HCT116 (cell line): ENCODE measurements around the gene FMNL1. TPM values are rescaled to one million over a fixed set of nuclear protein-coding genes. Genes with fewer than 3 reads are reported as not detected.

ENCODE experiments used
- ATAC-seq: fragments of 200-7000 bp; cut with Tn5 transposase; 2 replicates; pipeline ENCODE4 v1.9.1; 2020; ENCODE audit warnings: mild to moderate bottlenecking, moderate library complexity
- BruUV-seq: library from RNA; stranded (reverse); fragments of 400-500 nt; replicated peaks from 2 replicates; lab custom pipeline; 2021; lab: Mats Ljungman, UMichigan
- CTCF ChIA-PET: fragments of 300-600 bp; sonication (Branson Sonifier 250); formaldehyde crosslinking; loops from one replicate; lab custom pipeline; 2021; ENCODE audit warnings: antibody characterized with exemption; lab: Charles Lee
- POLR2A ChIA-PET: fragments of 300-600, 350-600 bp; sonication (Branson Sonifier 250); formaldehyde crosslinking; loops from one replicate; lab custom pipeline; 2021; ENCODE audit warnings: antibody characterized with exemption; lab: Charles Lee
- RAD21 ChIA-PET, 2 experiments: fragments of 300-600 bp; sonication (Branson Sonifier 250); formaldehyde crosslinking; loops; one replicate each; lab custom pipeline; 2023; ENCODE audit warnings: low total read pairs in 2 of 2; ENCODE audit not compliant: uncharacterized antibody in 2 of 2, unreplicated experiment in 2 of 2, low non-redundant PET in 1 of 2; lab: Charles Lee
- DNase-seq: peaks from one replicate; pipeline ENCODE4 v3.0.0-alpha.2; 2010; ENCODE audit warnings: low read depth, low spot score
- H2AFZ ChIP-seq: fragments of 200-600 bp; shearing (Covaris generic), sonication (generic); 2 replicates; pipeline ENCODE4 v1.6.1; 2017; ENCODE audit warnings: low read depth, mixed run types, mixed read lengths, antibody characterized with exemption, low read length; ENCODE audit not compliant: poor library complexity, severe bottlenecking
- H3K27ac ChIP-seq: 2 replicates; pipeline ENCODE4 v1.5.1; 2012; ENCODE audit warnings: low read depth, low read length
- H3K27me3 ChIP-seq: fragments of 200-600 bp; sonication (generic); 2 replicates; pipeline ENCODE4 v1.6.1; 2016; ENCODE audit warnings: mixed run types, low read length, mixed read lengths; ENCODE audit not compliant: insufficient read depth
- H3K36me3 ChIP-seq, 2 experiments: fragments of 200-500 bp in 1 of 2; fragments of 200-600 bp in 1 of 2; sonication (Bioruptor generic) in 1 of 2; sonication (generic) in 1 of 2; 2 replicates each; pipeline versions ENCODE4 v1.5.1 to v1.6.1; 2014 to 2016; ENCODE audit warnings: low read length in 2 of 2, inconsistent platforms in 1 of 2, mixed read lengths in 1 of 2, mixed run types in 1 of 2; ENCODE audit not compliant: insufficient read depth in 2 of 2, control insufficient read depth in 1 of 2
- H3K4me1 ChIP-seq, 2 experiments: fragments of 200-600 bp in 1 of 2; sonication (generic) in 1 of 2; 2 replicates each; pipeline versions ENCODE4 v1.5.1 to v1.6.1; 2012 to 2017; ENCODE audit warnings: low read length in 2 of 2, inconsistent platforms in 1 of 2, mild to moderate bottlenecking in 1 of 2, mixed read lengths in 1 of 2, mixed run types in 1 of 2, moderate library complexity in 1 of 2; ENCODE audit not compliant: insufficient read depth in 2 of 2, control insufficient read depth in 1 of 2
- H3K4me2 ChIP-seq: fragments of 200-600 bp; sonication (generic); 2 replicates; pipeline ENCODE4 v1.6.1; 2017; ENCODE audit warnings: mixed run types, low read length, mixed read lengths
- H3K4me3 ChIP-seq, 2 experiments: fragments of 200-600 bp in 1 of 2; sonication (generic) in 1 of 2; replicated peaks in 1 of 2; 2 replicates each; pipeline ENCODE4 v1.5.1; 2011 to 2016; ENCODE audit warnings: low read length in 2 of 2, control low read depth in 1 of 2, low read depth in 1 of 2, mild to moderate bottlenecking in 1 of 2, mixed read lengths in 1 of 2, mixed run types in 1 of 2
- H3K79me2 ChIP-seq: fragments of 200-600 bp; sonication (generic); 2 replicates; pipeline ENCODE4 v1.6.1; 2017; ENCODE audit warnings: mild to moderate bottlenecking, mixed run types, low read length, moderate library complexity, mixed read lengths; ENCODE audit not compliant: insufficient read depth
- H3K9ac ChIP-seq: fragments of 200-600 bp; sonication (generic); 2 replicates; pipeline ENCODE4 v1.6.1; 2016; ENCODE audit warnings: low read length, mixed read lengths
- H3K9me2 ChIP-seq: fragments of 200-600 bp; sonication (generic), shearing (Covaris generic); 2 replicates; pipeline ENCODE4 v1.6.1; 2017; ENCODE audit warnings: mixed run types, mild to moderate bottlenecking, moderate library complexity; ENCODE audit not compliant: insufficient read depth
- H3K9me3 ChIP-seq, 2 experiments: fragments of 200-500 bp in 1 of 2; fragments of 200-600 bp in 1 of 2; sonication (Bioruptor generic) in 1 of 2; sonication (generic) in 1 of 2; 2 replicates each; pipeline ENCODE4 v1.6.1; 2014 to 2017; ENCODE audit warnings: low read length in 2 of 2, mixed read lengths in 2 of 2, inconsistent platforms in 1 of 2, low read depth in 1 of 2, mild to moderate bottlenecking in 1 of 2, mixed run types in 1 of 2, moderate library complexity in 1 of 2; ENCODE audit not compliant: control insufficient read depth in 1 of 2, insufficient read depth in 1 of 2
- H4K20me1 ChIP-seq: fragments of 200-600 bp; sonication (generic), shearing (Covaris generic); 2 replicates; pipeline ENCODE4 v1.6.1; 2017; ENCODE audit warnings: mixed run types, mild to moderate bottlenecking, moderate library complexity; ENCODE audit not compliant: insufficient read depth
- CBX3 ChIP-seq: IDR thresholded peaks from 2 replicates; pipeline ENCODE4 v1.6.1; 2012; ENCODE audit warnings: low read depth
- CTCF ChIP-seq, 3 experiments: fragments of 200-600 bp in 1 of 3; sonication (generic) in 1 of 3; IDR thresholded peaks in 2 of 3; conservative IDR thresholded peaks in 1 of 3; 2 replicates each; pipeline ENCODE4 v1.5.1; 2012 to 2017; ENCODE audit warnings: low read depth in 2 of 3, low read length in 2 of 3, antibody characterized with exemption in 1 of 3, borderline replicate concordance in 1 of 3, control low read depth in 1 of 3, mild to moderate bottlenecking in 1 of 3, mixed read lengths in 1 of 3, mixed run types in 1 of 3, moderate library complexity in 1 of 3; ENCODE audit not compliant: insufficient read depth in 1 of 3
- EGR1 ChIP-seq: IDR thresholded peaks from 2 replicates; pipeline ENCODE4 v1.6.1; 2012; ENCODE audit warnings: low read depth
- ELF1 ChIP-seq: IDR thresholded peaks from 2 replicates; pipeline ENCODE4 v1.6.1; 2012; ENCODE audit warnings: low read depth, borderline replicate concordance
- EZH2 ChIP-seq: fragments of 200-600 bp; sonication (generic); IDR thresholded peaks from 2 replicates; pipeline ENCODE4 v1.6.1; 2017; ENCODE audit warnings: antibody characterized with exemption, mixed run types
- EZH2phosphoT487 ChIP-seq: fragments of 200-600 bp; IDR thresholded peaks from 2 replicates; pipeline ENCODE4 v1.6.1; 2018; ENCODE audit warnings: antibody characterized with exemption, borderline replicate concordance
- FOSL1 ChIP-seq: IDR thresholded peaks from 2 replicates; pipeline ENCODE4 v1.6.1; 2012; ENCODE audit warnings: low read depth
- JUND ChIP-seq: IDR thresholded peaks from 2 replicates; pipeline ENCODE4 v1.6.1; 2012
- POLR2A ChIP-seq: IDR thresholded peaks from 2 replicates; pipeline ENCODE4 v1.7.0; 2011; ENCODE audit warnings: borderline replicate concordance; ENCODE audit not compliant: insufficient read depth, insufficient read length; ENCODE audit errors: extremely low read depth
- POLR2AphosphoS5 ChIP-seq: IDR thresholded peaks from 2 replicates; pipeline ENCODE4 v1.6.1; 2011; ENCODE audit warnings: mild to moderate bottlenecking, low read depth, low read length, moderate library complexity
- RAD21 ChIP-seq: IDR thresholded peaks from 2 replicates; pipeline ENCODE4 v1.6.1; 2012; ENCODE audit warnings: low read depth, mild to moderate bottlenecking
- SIN3A ChIP-seq: IDR thresholded peaks from 2 replicates; pipeline ENCODE4 v1.6.1; 2012; ENCODE audit warnings: low read depth
- SP1 ChIP-seq: IDR thresholded peaks from 2 replicates; pipeline ENCODE4 v1.6.1; 2012; ENCODE audit warnings: low read depth
- YY1 ChIP-seq: IDR thresholded peaks from 2 replicates; pipeline ENCODE4 v1.6.1; 2011; ENCODE audit warnings: low read length, low read depth, moderate library complexity, mild to moderate bottlenecking; ENCODE audit not compliant: insufficient replicate concordance; ENCODE audit errors: extremely low read depth
- ZBTB33 ChIP-seq: IDR thresholded peaks from 2 replicates; pipeline ENCODE4 v1.6.1; 2011; ENCODE audit warnings: mild to moderate bottlenecking, low read length, moderate library complexity; ENCODE audit not compliant: insufficient replicate concordance; ENCODE audit errors: extremely low read depth
- ZFX ChIP-seq: fragments of 450-650 bp; IDR thresholded peaks from 2 replicates; pipeline ENCODE4 v1.6.1; 2017
- ZNF274 ChIP-seq: fragments of 200-500 bp; sonication (Bioruptor generic); IDR thresholded peaks from 2 replicates; pipeline ENCODE4 v1.6.1; 2014; ENCODE audit warnings: mild to moderate bottlenecking, low read depth, low read length, inconsistent platforms
- intact Hi-C: fragments of 100-400 bp; cut with micrococcal nuclease; formaldehyde crosslinking; loops from 2 replicates; pipeline ENCODE4 v1.10.0; 2022
- total RNA-seq: library from RNA; stranded (reverse); gene quantifications from one replicate; pipeline ENCODE4 v1.2.1, GENCODE V29; 2021; ENCODE audit not compliant: unreplicated experiment
- TF ChIP-seq, protein P1 (sequence below): IDR thresholded peaks from 2 replicates; pipeline ENCODE4 v1.6.1; 2012
- TF ChIP-seq, protein P2 (sequence below): IDR thresholded peaks from 2 replicates; pipeline ENCODE4 v1.6.1; 2012

Gene FMNL1
- total RNA-seq, 1 experiment from 2014 or later: 8.2 TPM

- intact Hi-C loops: no loop called here
- H3K4me3 ChIP-seq: no peak overlapping the region
Observed at GRCh38 chr17:45229681-45230409, 8.2 kb downstream of the FMNL1 start.

More at GRCh38 chr17:45229681-45230409, 8.2 kb downstream of the FMNL1 start:
- ATAC-seq (no peak), DNase-seq (no peak)
- Histone ChIP-seq H3K9me3 (no peaks in the 10 kb centered on the region), H3K4me2 (peak overlapping the region; percentile 68), H3K9me2 (no peaks in the 10 kb centered on the region), H4K20me1 (no peaks in the 10 kb centered on the region), H3K36me3 (no peaks in the 10 kb centered on the region), H3K4me1 (peaks cover 33 to 72% of the 10 kb centered on the region in 2 experiments), H3K9ac (no peak overlapping the region)
- RAD21 ChIA-PET: no interaction called here
- TF ChIP-seq ZBTB33 (no peak), SP1 (no peak), POLR2A (no peak), EZH2phosphoT487 (no peak), RAD21 (no peak), YY1 (no peak), EGR1 (no peak), JUND (no peak), POLR2AphosphoS5 (no peak), CTCF (IDR thresholded peaks at IDR 0.05 in 2 of 3, conservative IDR thresholded peaks at IDR 0.05 in 1 of 3; ENCODE audit: borderline replicate concordance in 1 of 3, insufficient read depth in 1 of 3, low read depth in 2 of 3, low read length in 2 of 3) (no peak), CBX3 (no peak), ZFX (no peak), SIN3A (no peak), FOSL1 (no peak), EZH2 (no peak), ZNF274 (no peak), ELF1 (no peak)
- TF ChIP-seq, protein P1, sequence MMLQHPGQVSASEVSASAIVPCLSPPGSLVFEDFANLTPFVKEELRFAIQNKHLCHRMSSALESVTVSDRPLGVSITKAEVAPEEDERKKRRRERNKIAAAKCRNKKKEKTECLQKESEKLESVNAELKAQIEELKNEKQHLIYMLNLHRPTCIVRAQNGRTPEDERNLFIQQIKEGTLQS: no peak
- TF ChIP-seq, protein P2, sequence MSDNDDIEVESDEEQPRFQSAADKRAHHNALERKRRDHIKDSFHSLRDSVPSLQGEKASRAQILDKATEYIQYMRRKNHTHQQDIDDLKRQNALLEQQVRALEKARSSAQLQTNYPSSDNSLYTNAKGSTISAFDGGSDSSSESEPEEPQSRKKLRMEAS: no peak
- TF ChIP-seq, all 23 proteins: peak for 0
- Histone ChIP-seq H3K27me3 (no peaks in the 10 kb centered on the region), H2AFZ (no peak overlapping the region), H3K27ac (no peak overlapping the region), H3K79me2 (no peaks in the 10 kb centered on the region)
- POLR2A ChIA-PET: interaction anchor here (1.3 to 2.3 kb wide), 3 partner anchors 81 to 94 kb away, joined by 4 to 7 read pairs (median 7); partner anchors contain the start of genes ACBD4 and HEXIM1
- CTCF ChIA-PET: interaction anchor here (1.4 to 5.9 kb wide), 4 partner anchors 11 to 95 kb away, joined by 4 to 55 read pairs (median 26); partner anchors contain the start of gene ACBD4
- BruUV-seq: no TSS peak
